Measurements from ENCODE around the gene FOXL3.

- TF ChIP-seq RAD21 (conservative IDR thresholded peaks at IDR 0.05 in 1 of 2, IDR thresholded peaks at IDR 0.05 in 1 of 2) (no peak), TP53 (CRISPR knock-in tag; IDR thresholded peaks at IDR 0.05) (no peak), REST (IDR thresholded peaks at IDR 0.05) (no peak), HDAC2 (IDR thresholded peaks at IDR 0.05) (no peak), CTCF (IDR thresholded peaks at IDR 0.05) (no peak), POLR2A (IDR thresholded peaks at IDR 0.05; ENCODE audit: low read length) (no peak), FOSB (CRISPR knock-in tag; IDR thresholded peaks at IDR 0.05) (no peak), MAX (IDR thresholded peaks at IDR 0.05) (no peak), SMC3 (IDR thresholded peaks at IDR 0.05) (no peak), MAZ (IDR thresholded peaks at IDR 0.05; ENCODE audit: borderline replicate concordance, low read depth, low read length) (no peak), EHMT2 (IDR thresholded peaks at IDR 0.05; ENCODE audit: low read depth) (no peak), ZFP36 (IDR thresholded peaks at IDR 0.05; ENCODE audit: borderline replicate concordance, partially characterized antibody) (no peak), ELK1 (IDR thresholded peaks at IDR 0.05; ENCODE audit: low read depth, low read length) (no peak), RFX5 (IDR thresholded peaks at IDR 0.05) (no peak)
Measured at GRCh38 chr7:311796-312195, 21.8 kb downstream of the FOXL3 start.

Data from A549 (cell line).